Measurements from ENCODE around the gene PSMB5. TPM values are rescaled to one million over a fixed set of nuclear protein-coding genes. Genes with fewer than 3 reads are reported as not detected.
A peak's percentile ranks its signal among the peaks of the same experiment; 100 is the strongest.

Gene PSMB5
- total RNA-seq, 1 experiment from 2014 or later = 172 TPM

DNA sequence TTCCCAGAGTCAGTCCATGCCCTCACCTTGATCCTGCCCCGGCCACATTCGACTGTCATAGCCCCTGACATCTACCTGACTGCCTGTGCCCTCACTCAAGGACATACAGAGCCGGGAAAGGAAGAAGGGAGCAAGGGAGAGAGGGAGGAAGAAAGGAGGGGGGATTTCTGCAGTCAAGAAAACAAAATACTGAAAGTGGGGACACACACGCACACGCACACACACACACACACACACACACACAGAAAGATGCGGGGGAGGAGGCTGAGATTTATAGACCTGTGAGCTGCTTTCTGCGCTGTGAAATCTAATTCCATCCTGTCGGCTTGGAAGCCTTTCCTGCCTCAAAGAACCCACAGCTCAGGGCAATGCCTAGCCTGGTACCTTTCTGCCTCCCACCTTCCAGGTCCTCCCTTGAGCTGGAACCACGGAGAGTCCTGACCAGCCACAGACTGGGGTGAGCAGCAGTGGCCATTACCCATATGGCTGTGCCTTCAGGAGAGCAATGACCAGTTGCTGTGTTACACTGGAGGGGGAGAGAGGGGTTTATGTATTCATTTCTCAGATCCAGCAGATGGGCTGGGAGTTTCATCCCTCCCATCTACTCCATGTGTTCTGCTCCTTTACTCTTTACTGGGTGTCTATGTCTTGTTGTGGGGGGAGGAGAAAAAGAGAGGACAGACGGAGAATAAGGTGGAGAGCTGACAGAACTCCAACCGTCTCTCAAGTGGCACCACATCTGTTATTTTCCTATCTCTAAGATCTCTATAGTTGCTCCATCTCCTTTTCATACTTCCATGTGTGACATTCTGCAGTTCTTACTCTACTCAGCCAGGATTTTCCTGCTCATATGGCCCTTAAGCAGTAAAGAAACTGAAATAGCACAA, 37.7 kb downstream of the PSMB5 start:
- intact Hi-C loops (cut with micrococcal nuclease; ENCODE audit: unreplicated experiment) = no loop called here
- Histone ChIP-seq H3K9me3 (no peaks in the 10 kb centered on the region), H3K36me3 (ENCODE audit: control insufficient read depth, insufficient read depth, low read length) (no peaks in the 10 kb centered on the region), H3K27me3 (replicated peaks; ENCODE audit: control insufficient read depth, insufficient read depth, low read length) (no peaks in the 10 kb centered on the region), H3K4me1 (peaks cover 10% of the 10 kb centered on the region), H3K4me3 (ENCODE audit: low read depth, low read length) (no peak overlapping the region)
- Mint-ChIP-seq H3K9me3 (ENCODE audit: unreplicated experiment) (no peaks in the 10 kb centered on the region), H3K27me3 (ENCODE audit: insufficient read depth, unreplicated experiment) (no peaks in the 10 kb centered on the region), H3K27ac (ENCODE audit: unreplicated experiment) (no peak overlapping the region), H3K4me1 (ENCODE audit: low read depth, unreplicated experiment) (peaks cover 7% of the 10 kb centered on the region), H3K36me3 (ENCODE audit: insufficient read depth, unreplicated experiment) (no peaks in the 10 kb centered on the region), H3K4me3 (ENCODE audit: unreplicated experiment) (no peak overlapping the region)
- no TSS peak for BruUV-seq (replicated peaks)
- DNase-seq = no peak
- TF ChIP-seq, protein P1, sequence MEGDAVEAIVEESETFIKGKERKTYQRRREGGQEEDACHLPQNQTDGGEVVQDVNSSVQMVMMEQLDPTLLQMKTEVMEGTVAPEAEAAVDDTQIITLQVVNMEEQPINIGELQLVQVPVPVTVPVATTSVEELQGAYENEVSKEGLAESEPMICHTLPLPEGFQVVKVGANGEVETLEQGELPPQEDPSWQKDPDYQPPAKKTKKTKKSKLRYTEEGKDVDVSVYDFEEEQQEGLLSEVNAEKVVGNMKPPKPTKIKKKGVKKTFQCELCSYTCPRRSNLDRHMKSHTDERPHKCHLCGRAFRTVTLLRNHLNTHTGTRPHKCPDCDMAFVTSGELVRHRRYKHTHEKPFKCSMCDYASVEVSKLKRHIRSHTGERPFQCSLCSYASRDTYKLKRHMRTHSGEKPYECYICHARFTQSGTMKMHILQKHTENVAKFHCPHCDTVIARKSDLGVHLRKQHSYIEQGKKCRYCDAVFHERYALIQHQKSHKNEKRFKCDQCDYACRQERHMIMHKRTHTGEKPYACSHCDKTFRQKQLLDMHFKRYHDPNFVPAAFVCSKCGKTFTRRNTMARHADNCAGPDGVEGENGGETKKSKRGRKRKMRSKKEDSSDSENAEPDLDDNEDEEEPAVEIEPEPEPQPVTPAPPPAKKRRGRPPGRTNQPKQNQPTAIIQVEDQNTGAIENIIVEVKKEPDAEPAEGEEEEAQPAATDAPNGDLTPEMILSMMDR (IDR thresholded peaks at IDR 0.05; ENCODE audit: insufficient read depth in 1 of 2, low read depth in 1 of 2, low read length in 1 of 2, severe bottlenecking in 1 of 2, unreplicated experiment in 1 of 2) = no peak
- CTCF ChIA-PET = interaction anchor here (0.9 to 3.4 kb wide), 4 partner anchors 10 to 108 kb away, joined by 3 to 59 read pairs (median 5); no protein-coding TSS in a partner anchor
- POLR2A ChIA-PET = interaction anchor here (0.6 kb wide), 1 partner anchor 26 kb away, joined by 3 read pairs; no protein-coding TSS in a partner anchor

DNA sequence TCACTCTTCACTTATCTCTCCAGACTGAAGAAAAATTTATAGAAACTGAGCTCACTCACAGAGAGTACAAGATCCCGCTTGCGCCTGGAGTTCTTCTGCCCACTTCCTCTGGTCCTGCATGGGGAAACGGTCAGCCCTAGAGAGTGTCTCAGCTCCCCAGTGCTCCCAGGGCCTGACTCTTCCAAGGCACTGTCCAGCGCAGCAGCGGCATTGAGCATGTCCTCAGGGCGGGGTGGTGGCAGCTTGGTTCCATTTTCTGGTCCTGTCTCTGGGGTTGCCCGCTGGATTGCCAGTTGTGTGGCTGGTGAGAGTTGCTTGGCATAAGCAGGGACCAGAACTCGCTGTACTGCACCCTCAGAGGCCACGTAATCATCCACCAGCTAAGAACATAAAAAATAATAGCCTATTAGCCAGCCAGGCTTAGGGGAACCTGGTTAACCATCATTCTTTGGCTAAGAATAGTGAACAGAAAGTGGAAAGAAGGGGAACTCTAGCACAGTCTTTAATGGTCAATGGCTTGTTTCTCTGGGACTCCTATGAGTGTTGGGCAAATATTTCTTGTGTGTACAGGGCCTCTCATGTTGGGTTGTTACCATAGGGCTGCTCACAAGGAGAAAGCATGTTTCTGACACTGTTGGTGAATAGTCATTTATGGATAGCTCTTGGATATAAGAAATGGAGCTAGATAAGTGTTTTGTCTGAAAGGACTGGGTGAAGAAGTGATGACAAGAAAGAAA, 38.6 kb downstream of the PSMB5 start:
- no peaks in the 10 kb centered on the region for H3K9me3 Mint-ChIP-seq (ENCODE audit: unreplicated experiment)
- H3K36me3 ChIP-seq (ENCODE audit: control insufficient read depth, insufficient read depth, low read length) = no peaks in the 10 kb centered on the region
- peaks cover 10% of the 10 kb centered on the region for H3K4me1 ChIP-seq
- H3K36me3 Mint-ChIP-seq (ENCODE audit: insufficient read depth, unreplicated experiment) = no peaks in the 10 kb centered on the region
- H3K27me3 ChIP-seq (replicated peaks; ENCODE audit: control insufficient read depth, insufficient read depth, low read length) = no peaks in the 10 kb centered on the region
- TF ChIP-seq, protein P1 (IDR thresholded peaks at IDR 0.05; ENCODE audit: insufficient read depth in 1 of 2, low read depth in 1 of 2, low read length in 1 of 2, severe bottlenecking in 1 of 2, unreplicated experiment in 1 of 2) = no peak
- H3K4me1 Mint-ChIP-seq (ENCODE audit: low read depth, unreplicated experiment) = peaks cover 7% of the 10 kb centered on the region
- H3K9me3 ChIP-seq = no peaks in the 10 kb centered on the region
- no peaks in the 10 kb centered on the region for H3K27me3 Mint-ChIP-seq (ENCODE audit: insufficient read depth, unreplicated experiment)
- BruUV-seq (replicated peaks) = no TSS peak
- intact Hi-C loops (cut with micrococcal nuclease; ENCODE audit: unreplicated experiment) = loop anchor here (2.0 kb wide), 1 partner anchor 113 kb away; no protein-coding TSS in a partner anchor
- no peak for DNase-seq
- ChIA-PET POLR2A (interaction anchor here (0.6 kb wide), 1 partner anchor 25 kb away, joined by 3 read pairs; no protein-coding TSS in a partner anchor), CTCF (interaction anchor here (1.1 to 3.4 kb wide), 14 partner anchors 10 to 107 kb away, joined by 3 to 59 read pairs (median 8); partner anchors contain the start of genes ACIN1, AJUBA, C14orf119 and CDH24)
- H3K4me3 ChIP-seq (ENCODE audit: low read depth, low read length) = no peak overlapping the region
- H3K4me3 Mint-ChIP-seq (ENCODE audit: unreplicated experiment) = no peak overlapping the region
- H3K27ac Mint-ChIP-seq (ENCODE audit: unreplicated experiment) = no peak overlapping the region

DNA sequence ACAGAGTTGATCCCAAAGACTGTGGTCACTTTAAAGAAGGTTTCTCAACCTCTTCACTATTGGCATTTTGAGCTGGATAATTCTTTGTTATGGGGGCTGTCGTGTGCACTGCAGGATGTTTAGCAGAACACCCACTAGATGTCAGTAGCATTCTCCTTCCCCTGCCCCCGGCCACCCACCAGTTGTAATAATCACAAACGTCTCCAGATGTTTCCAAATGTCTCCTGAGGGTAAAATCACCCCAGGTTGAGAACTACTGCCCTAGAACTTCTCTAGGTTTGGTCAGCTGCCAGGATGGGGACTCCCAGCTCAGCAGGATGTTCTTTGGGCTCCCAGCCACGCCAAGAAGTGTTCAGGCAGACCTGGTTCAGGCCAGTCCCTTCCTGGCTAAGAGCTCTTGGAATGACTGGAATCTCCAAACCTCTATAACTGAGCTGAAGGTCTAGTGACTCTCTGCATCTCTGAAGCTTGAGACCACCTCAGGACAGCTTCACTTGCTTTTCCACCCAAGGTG, 39.9 kb downstream of the PSMB5 start:
- H3K9me3 ChIP-seq = no peaks in the 10 kb centered on the region
- H3K4me3 ChIP-seq (ENCODE audit: low read depth, low read length) = no peak overlapping the region
- no TSS peak for BruUV-seq (replicated peaks)
- DNase-seq = peak in 1 of 2 experiments; percentile 56
- ChIA-PET CTCF (interaction anchor here (0.6 to 3.4 kb wide), 26 partner anchors 9 to 1054 kb away, joined by 3 to 59 read pairs (median 5); partner anchors contain the start of genes ACIN1, AJUBA, C14orf119 and CDH24), POLR2A (interaction anchor here (0.9 to 1.4 kb wide), 5 partner anchors 12 to 63 kb away, joined by 3 to 7 read pairs (median 3); partner anchors contain the start of gene HAUS4)
- no peaks in the 10 kb centered on the region for H3K27me3 ChIP-seq (replicated peaks; ENCODE audit: control insufficient read depth, insufficient read depth, low read length)
- no peaks in the 10 kb centered on the region for H3K27me3 Mint-ChIP-seq (ENCODE audit: insufficient read depth, unreplicated experiment)
- peak overlapping the region; percentile 51 for H3K27ac Mint-ChIP-seq (ENCODE audit: unreplicated experiment)
- H3K36me3 Mint-ChIP-seq (ENCODE audit: insufficient read depth, unreplicated experiment) = no peaks in the 10 kb centered on the region
- TF ChIP-seq, protein P1 (IDR thresholded peaks at IDR 0.05; ENCODE audit: insufficient read depth in 1 of 2, low read depth in 1 of 2, low read length in 1 of 2, severe bottlenecking in 1 of 2, unreplicated experiment in 1 of 2) = peak; percentile 58 to 60
- H3K4me1 ChIP-seq = peaks cover 10% of the 10 kb centered on the region
- peak overlapping the region; percentile 12 for H3K4me3 Mint-ChIP-seq (ENCODE audit: unreplicated experiment)
- H3K9me3 Mint-ChIP-seq (ENCODE audit: unreplicated experiment) = no peaks in the 10 kb centered on the region
- intact Hi-C loops (cut with micrococcal nuclease; ENCODE audit: unreplicated experiment) = loop anchor here (1.0 to 2.0 kb wide), 2 partner anchors 63 to 114 kb away; no protein-coding TSS in a partner anchor
- H3K4me1 Mint-ChIP-seq (ENCODE audit: low read depth, unreplicated experiment) = peaks cover 3% of the 10 kb centered on the region
- H3K36me3 ChIP-seq (ENCODE audit: control insufficient read depth, insufficient read depth, low read length) = no peaks in the 10 kb centered on the region
